ENCODE data around the gene C16orf89. TPM values are rescaled to one million over a fixed set of nuclear protein-coding genes. Genes with fewer than 3 reads are reported as not detected.
"Not testable (repeated sequence)": the region's sequence is repeated elsewhere in the genome, so short reads cannot be mapped to it uniquely, and the experiment has no call there.

C16orf89 gene
- total and polyA plus RNA-seq, 2 experiments from 2014 or later, result 2.8 to 4.4 TPM

GRCh38 chr16:5045499-5046115 is 20.1 kb downstream of the C16orf89 start (continued):
- TF ChIP-seq ZNF462 (CRISPR knock-in tag; IDR thresholded peaks at IDR 0.05) (no peak), ZNF331 (CRISPR knock-in tag; IDR thresholded peaks at IDR 0.05; ENCODE audit: low read depth) (no peak), EZH2 (IDR thresholded peaks at IDR 0.05; ENCODE audit: low read depth, unreplicated experiment) (no peak)

GRCh38 chr16:5044581-5044980 is 21.2 kb downstream of the C16orf89 start:
- H2AFZ ChIP-seq; H3K4me2 ChIP-seq; H3K36me3 ChIP-seq (ENCODE audit: insufficient read depth); H3K4me3 Mint-ChIP-seq; H4K20me1 ChIP-seq (replicated peaks; ENCODE audit: insufficient read depth); H3K27me3 Mint-ChIP-seq (ENCODE audit: insufficient read depth, low read depth, poor library complexity); H3K4me3 ChIP-seq; H3K4me1 Mint-ChIP-seq; H3K79me2 ChIP-seq (replicated peaks; ENCODE audit: insufficient read depth); ATAC-seq; H3K27me3 ChIP-seq (ENCODE audit: insufficient read depth); H3K27ac Mint-ChIP-seq; H3K9me2 ChIP-seq (ENCODE audit: insufficient read depth); H3F3A ChIP-seq (replicated peaks; ENCODE audit: low read depth); H3K36me3 Mint-ChIP-seq (ENCODE audit: low read depth); H3K9me3 Mint-ChIP-seq; DNase-seq (ENCODE audit: low spot score); H3K27ac ChIP-seq (ENCODE audit: low read depth); H3K4me1 ChIP-seq (ENCODE audit: insufficient read depth): not testable (repeated sequence)
